HEK293T (cell line): ENCODE results near the gene MORN3.

Experiments used
- ARNT ChIP-seq: fragments of 450-650 bp; IDR thresholded peaks from 2 replicates; pipeline ENCODE4 v1.6.1; 2017; ENCODE audit warnings: mild to moderate bottlenecking
- BHLHE40 ChIP-seq: fragments of 450-650 bp; IDR thresholded peaks from 2 replicates; pipeline ENCODE4 v1.6.1; 2016; ENCODE audit warnings: mild to moderate bottlenecking, moderate library complexity, borderline replicate concordance
- CTBP1 ChIP-seq: fragments of 450-650 bp; IDR thresholded peaks from 2 replicates; pipeline ENCODE4 v1.6.1; 2016; ENCODE audit warnings: borderline replicate concordance
- ELF4 ChIP-seq: fragments of 450-650 bp; IDR thresholded peaks from 2 replicates; pipeline ENCODE4 v1.6.1; 2017; ENCODE audit warnings: antibody characterized with exemption
- FOXA1 ChIP-seq: fragments of 450-650 bp; IDR thresholded peaks from 2 replicates; pipeline ENCODE4 v1.6.1; 2016; ENCODE audit warnings: mild to moderate bottlenecking
- FOXK2 ChIP-seq: fragments of 450-650 bp; IDR thresholded peaks from 2 replicates; pipeline ENCODE4 v1.6.1; 2016; ENCODE audit warnings: mild to moderate bottlenecking
- FOXM1 ChIP-seq: fragments of 450-650 bp; IDR thresholded peaks from 2 replicates; pipeline ENCODE4 v1.6.1; 2017; ENCODE audit warnings: mild to moderate bottlenecking, borderline replicate concordance
- L3MBTL2 ChIP-seq: fragments of 450-650 bp; conservative IDR thresholded peaks from 2 replicates; pipeline ENCODE4 v1.6.1; 2016; ENCODE audit warnings: mild to moderate bottlenecking
- LEF1 ChIP-seq: fragments of 450-650 bp; IDR thresholded peaks from 2 replicates; pipeline ENCODE4 v1.6.1; 2017; ENCODE audit warnings: mild to moderate bottlenecking, borderline replicate concordance
- NFRKB ChIP-seq: fragments of 450-650 bp; IDR thresholded peaks from 2 replicates; pipeline ENCODE4 v1.6.1; 2016; ENCODE audit warnings: mild to moderate bottlenecking, moderate library complexity
- SUZ12 ChIP-seq: fragments of 450-650 bp; IDR thresholded peaks from 2 replicates; pipeline ENCODE4 v1.6.1; 2016; ENCODE audit warnings: mild to moderate bottlenecking
- TARDBP ChIP-seq: fragments of 450-650 bp; IDR thresholded peaks from 2 replicates; pipeline ENCODE4 v1.6.1; 2016

DNA sequence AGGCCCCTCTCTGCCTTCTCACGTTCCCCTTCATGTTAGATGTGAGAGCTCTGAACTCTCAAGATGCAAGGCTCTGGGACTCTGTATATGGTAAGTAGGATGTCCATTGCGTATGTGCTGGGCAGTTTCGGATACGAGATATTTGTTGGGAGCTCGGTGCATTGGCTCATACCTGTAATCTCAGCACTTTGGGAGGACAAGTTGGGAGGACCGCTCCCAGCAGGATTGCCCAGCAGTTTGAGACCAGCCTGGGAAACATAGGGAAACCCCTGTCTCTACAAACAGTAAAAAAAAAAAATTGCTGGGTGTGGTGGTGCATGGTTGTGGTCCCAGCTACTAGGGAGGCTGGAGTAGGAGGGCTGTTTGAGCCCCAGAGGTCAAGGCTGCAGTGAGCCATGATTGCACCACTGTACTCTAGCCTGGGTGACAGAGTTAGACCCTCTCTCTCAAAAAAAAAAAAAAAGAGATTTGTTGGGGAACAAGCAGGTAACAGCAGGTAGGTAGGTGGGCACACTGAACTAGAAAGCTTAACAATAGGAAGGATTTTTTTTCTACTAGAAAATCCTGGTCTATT lies 46.5 kb upstream of the MORN3 start:
- TF ChIP-seq SUZ12: no peak
- TF ChIP-seq FOXK2: no peak
- TF ChIP-seq CTBP1: no peak
- no peak for TF ChIP-seq TARDBP
- TF ChIP-seq ARNT: no peak
- TF ChIP-seq FOXM1: no peak
- no peak for TF ChIP-seq BHLHE40
- no peak for TF ChIP-seq LEF1
- no peak for TF ChIP-seq FOXA1
- no peak for TF ChIP-seq L3MBTL2
- no peak for TF ChIP-seq NFRKB
- no peak for TF ChIP-seq ELF4
